HUES6 (cell line): Measurements from ENCODE around the gene CNNM1.

Experiments used
- H3K27ac ChIP-seq: 2 replicates; pipeline ENCODE4 v1.7.0; 2013; ENCODE audit warnings: low read depth, mild to moderate bottlenecking, low read length, inconsistent platforms
- H3K27me3 ChIP-seq: 2 replicates; pipeline ENCODE4 v1.6.1; 2013; ENCODE audit warnings: low read length; ENCODE audit not compliant: control insufficient read depth, insufficient read depth
- H3K36me3 ChIP-seq: 2 replicates; pipeline ENCODE4 v1.6.1; 2013; ENCODE audit warnings: low read length; ENCODE audit not compliant: control insufficient read depth, insufficient read depth
- H3K4me1 ChIP-seq: 2 replicates; pipeline ENCODE4 v1.6.1; 2013; ENCODE audit warnings: low read length; ENCODE audit not compliant: control insufficient read depth, insufficient read depth
- H3K4me3 ChIP-seq: 2 replicates; pipeline ENCODE4 v1.5.1; 2013; ENCODE audit warnings: low read depth, low read length
- H3K9ac ChIP-seq: one replicate; pipeline ENCODE4 v1.6.1; 2013; ENCODE audit warnings: mild to moderate bottlenecking, low read length
- H3K9me3 ChIP-seq: 2 replicates; pipeline ENCODE4 v1.6.1; 2013; ENCODE audit warnings: low read depth, low read length; ENCODE audit not compliant: control insufficient read depth, insufficient read depth

The CNNM1 gene

DNA sequence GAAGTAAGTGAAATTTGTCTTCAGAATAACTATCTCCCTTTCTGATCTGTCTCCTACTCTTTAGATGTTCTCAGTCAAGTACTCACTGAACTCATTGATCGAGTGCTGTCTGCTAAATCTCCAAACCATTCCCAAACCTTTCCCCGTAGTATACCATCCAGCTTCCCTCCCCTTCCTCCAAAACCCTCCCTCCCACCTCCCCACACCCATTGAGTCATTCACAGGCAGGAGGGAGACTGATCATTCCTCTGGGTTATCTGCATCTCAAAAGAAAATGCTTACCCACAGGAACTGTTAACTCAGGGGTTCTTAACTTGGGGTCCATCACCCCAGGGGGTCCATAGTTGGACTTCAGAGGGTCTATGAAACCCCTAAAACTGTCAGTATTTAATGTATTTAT lies 63.9 kb downstream of the CNNM1 start:
- Histone ChIP-seq H3K27ac (no peak overlapping the region), H3K36me3 (peaks cover 14% of the 10 kb centered on the region), H3K9ac (peak overlapping the region; percentile 32), H3K9me3 (no peaks in the 10 kb centered on the region), H3K27me3 (no peaks in the 10 kb centered on the region), H3K4me1 (peaks cover 47% of the 10 kb centered on the region), H3K4me3 (peak overlapping the region; percentile 47)

DNA sequence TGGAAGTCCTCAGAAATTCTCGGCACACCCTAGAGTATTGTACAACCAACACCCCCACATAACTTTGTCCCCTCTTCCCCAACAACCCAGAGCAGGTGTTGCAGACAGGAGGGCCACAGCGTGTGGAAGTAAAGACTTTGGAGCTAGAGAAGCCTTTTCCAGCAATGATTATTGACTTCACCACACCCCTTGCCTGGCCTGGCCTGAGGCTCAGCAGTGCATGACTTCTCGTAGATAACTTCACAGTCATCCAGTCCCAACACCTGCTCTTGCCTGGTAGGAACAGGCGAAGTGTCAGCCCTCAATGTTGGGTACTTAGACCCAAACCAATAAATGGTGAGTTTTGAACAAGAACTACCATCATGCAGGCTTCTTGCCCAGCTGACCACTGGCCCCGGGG lies 64.5 kb downstream of the CNNM1 start:
- Histone ChIP-seq H3K27ac (no peak overlapping the region), H3K27me3 (no peaks in the 10 kb centered on the region), H3K9me3 (no peaks in the 10 kb centered on the region), H3K9ac (no peak overlapping the region), H3K4me1 (peaks cover 47% of the 10 kb centered on the region), H3K36me3 (peaks cover 20% of the 10 kb centered on the region), H3K4me3 (no peak overlapping the region)

DNA sequence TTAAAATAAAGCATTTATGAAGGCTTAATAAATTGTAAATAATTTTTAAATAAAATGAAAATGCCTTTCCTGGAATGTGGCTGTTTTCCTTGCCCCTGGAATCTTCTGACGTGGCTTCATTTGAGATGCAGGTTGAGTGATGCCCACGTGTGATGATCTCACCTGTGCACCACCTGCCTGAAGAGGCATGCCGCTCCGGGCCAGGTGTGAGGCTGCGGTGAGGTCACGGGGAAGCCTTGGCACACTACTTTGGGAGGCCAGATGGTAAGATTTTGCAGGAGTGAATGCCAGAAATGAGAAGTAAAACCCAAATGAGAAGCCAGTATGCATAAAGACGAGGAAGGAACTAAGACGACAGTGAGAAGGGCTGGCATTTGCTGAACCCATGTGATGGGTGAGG lies 65.1 kb downstream of the CNNM1 start:
- H3K4me1 ChIP-seq, result peaks cover 47% of the 10 kb centered on the region
- H3K36me3 ChIP-seq, result peaks cover 26% of the 10 kb centered on the region

DNA sequence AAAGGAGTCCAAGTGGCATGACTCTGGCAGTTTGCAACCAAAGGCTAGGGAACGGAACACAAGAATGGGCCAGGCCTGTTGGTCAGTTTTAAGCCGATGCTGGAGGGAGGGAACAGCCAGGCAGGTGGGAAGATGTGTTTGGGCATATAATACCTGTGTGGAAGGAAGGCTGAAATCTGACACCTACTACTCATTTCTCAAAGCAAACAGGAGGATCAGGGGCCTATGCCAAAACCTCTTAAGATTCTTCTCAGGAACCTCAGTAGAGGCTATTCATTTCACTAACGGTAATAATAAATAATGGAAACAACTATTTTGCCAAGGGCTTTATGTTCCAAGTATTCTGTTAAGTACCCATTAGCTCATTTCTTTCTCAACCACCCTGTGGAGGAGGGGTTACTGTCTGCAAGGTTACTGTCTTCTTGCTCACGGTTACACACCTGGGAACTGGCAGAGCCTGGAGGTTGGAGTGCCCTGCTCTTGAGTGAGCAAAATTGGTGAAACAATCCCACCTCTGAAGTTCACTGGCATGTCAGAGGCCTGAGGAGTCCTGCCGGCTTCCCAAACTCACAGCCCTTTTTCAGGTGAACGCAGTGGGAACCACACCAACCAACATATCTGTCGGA lies 65.7 kb downstream of the CNNM1 start:
- H3K27ac ChIP-seq, result peak overlapping the region; percentile 28; the same call in 1 of the 2 replicates

More for the DNA sequence above, 65.1 kb downstream of the CNNM1 start:
- Histone ChIP-seq H3K4me3 (no peak overlapping the region), H3K9me3 (no peaks in the 10 kb centered on the region), H3K27me3 (no peaks in the 10 kb centered on the region), H3K9ac (no peak overlapping the region), H3K27ac (no peak overlapping the region)

DNA sequence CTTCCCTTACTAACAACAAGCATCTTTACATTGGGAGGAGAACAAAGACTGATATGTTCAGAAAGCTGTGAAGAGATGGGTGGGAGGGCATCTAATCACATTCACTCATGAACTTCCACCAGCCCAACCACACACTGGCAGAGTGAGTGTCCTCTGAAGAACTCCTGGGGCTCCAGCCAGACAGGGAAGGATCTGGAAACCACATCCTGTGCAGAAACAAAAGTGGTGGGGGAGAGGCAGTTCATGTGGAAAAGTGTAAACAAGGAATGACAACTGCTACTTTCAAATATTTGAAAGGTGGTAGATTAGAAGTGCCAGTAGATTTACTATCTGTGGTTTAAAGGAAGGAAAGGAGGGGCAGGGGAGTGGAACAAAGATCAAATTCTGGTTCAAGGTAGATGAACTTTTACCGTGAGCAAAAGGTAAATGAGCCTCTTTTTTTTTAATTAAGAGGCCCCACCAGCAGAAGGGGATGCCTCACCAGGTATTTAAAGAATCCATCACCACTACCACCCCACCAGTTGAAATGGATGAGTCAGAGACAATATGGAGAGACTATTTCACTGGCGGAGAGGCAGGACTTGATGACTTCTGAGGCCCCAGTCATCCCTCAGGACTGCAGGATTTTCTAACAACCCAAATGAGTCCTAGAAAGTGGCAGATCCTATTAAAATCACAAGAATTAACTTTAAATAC lies 66.7 kb downstream of the CNNM1 start:
- H3K9me3 ChIP-seq, result no peaks in the 10 kb centered on the region
- H3K4me3 ChIP-seq, result no peak overlapping the region; the same call in 1 of the 2 replicates
- H3K9ac ChIP-seq, result peak overlapping the region; percentile 36
- H3K36me3 ChIP-seq, result peaks cover 39% of the 10 kb centered on the region
- peak overlapping the region; percentile 28; the same call in 1 of the 2 replicates for H3K27ac ChIP-seq
- peaks cover 47% of the 10 kb centered on the region for H3K4me1 ChIP-seq
- H3K27me3 ChIP-seq, result no peaks in the 10 kb centered on the region

More for the DNA sequence above, 65.7 kb downstream of the CNNM1 start:
- peaks cover 47% of the 10 kb centered on the region for H3K4me1 ChIP-seq
- H3K4me3 ChIP-seq, result no peak overlapping the region
- no peak overlapping the region for H3K9ac ChIP-seq
- no peaks in the 10 kb centered on the region for H3K27me3 ChIP-seq
- no peaks in the 10 kb centered on the region for H3K9me3 ChIP-seq
- H3K36me3 ChIP-seq, result peaks cover 32% of the 10 kb centered on the region

DNA sequence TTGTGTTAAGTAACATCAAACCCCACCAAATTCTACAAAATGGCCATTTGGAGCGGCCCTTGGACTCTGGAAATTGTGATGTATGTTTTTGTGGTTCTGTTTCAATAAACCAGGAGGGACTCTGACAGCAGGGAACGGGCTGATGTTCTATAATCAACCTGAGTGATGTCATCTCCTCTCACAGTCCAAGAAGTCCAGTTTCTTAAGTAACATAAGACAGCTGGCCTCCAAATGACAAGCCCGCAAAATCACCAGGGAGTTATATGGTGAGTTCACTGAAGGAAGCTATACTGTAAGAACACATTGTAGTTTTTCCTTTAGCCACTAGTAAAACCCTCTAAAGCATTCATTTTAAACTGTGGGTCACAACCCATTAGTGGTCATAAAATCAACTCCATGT lies 67.3 kb downstream of the CNNM1 start:
- Histone ChIP-seq H3K4me3 (no peak overlapping the region), H3K27ac (peak overlapping the region; percentile 22; the same call in 1 of the 2 replicates), H3K9me3 (no peaks in the 10 kb centered on the region), H3K27me3 (no peaks in the 10 kb centered on the region), H3K9ac (no peak overlapping the region), H3K4me1 (peaks cover 41% of the 10 kb centered on the region), H3K36me3 (peaks cover 45% of the 10 kb centered on the region)

DNA sequence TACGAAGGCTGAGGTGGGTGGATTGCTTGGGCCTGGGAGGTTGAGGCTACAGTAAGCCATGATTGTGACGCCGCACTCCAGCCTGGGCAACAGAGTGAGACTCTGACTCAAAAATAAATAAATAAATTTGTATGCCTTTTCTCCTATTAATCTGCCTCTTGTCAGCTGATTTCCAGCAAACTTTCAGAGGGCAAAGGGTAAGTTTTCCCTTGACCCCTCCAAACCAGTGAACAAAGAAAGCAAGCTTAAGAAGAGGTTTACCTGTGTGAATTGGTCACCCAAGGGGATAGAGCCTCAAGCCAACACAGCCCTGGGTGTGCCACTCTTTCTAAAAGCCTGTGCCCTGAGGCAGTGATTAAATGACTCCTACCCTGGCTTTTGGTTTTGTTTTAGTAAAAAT lies 70.5 kb downstream of the CNNM1 start:
- Histone ChIP-seq H3K27ac (no peak overlapping the region), H3K27me3 (no peaks in the 10 kb centered on the region), H3K36me3 (peaks cover 75% of the 10 kb centered on the region), H3K4me1 (peaks cover 19% of the 10 kb centered on the region), H3K4me3 (no peak overlapping the region), H3K9me3 (no peaks in the 10 kb centered on the region), H3K9ac (no peak overlapping the region)

DNA sequence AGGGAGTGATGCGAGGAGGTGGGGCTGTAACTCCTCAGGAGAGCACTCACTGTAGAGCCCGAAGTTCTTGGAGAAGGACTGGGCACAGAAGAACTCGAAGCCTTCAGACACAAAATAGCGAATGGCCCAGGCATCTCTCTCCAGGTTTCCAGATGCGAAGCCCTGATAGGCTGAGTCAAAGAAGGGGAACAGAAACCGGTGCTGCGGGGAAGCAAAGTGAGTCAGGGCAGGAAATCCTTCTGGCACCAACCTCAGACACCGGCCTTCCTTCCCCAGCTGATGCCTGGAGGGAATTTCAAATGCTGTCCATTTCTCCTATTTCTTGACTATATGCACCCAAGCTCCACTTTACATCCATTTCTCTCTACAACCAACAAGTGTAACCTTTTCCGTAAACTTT lies 74.5 kb downstream of the CNNM1 start:
- Histone ChIP-seq H3K27ac (no peak overlapping the region), H3K27me3 (no peaks in the 10 kb centered on the region), H3K36me3 (peaks cover 80% of the 10 kb centered on the region), H3K9ac (no peak overlapping the region), H3K4me1 (no peaks in the 10 kb centered on the region), H3K4me3 (no peak overlapping the region), H3K9me3 (no peaks in the 10 kb centered on the region)

DNA sequence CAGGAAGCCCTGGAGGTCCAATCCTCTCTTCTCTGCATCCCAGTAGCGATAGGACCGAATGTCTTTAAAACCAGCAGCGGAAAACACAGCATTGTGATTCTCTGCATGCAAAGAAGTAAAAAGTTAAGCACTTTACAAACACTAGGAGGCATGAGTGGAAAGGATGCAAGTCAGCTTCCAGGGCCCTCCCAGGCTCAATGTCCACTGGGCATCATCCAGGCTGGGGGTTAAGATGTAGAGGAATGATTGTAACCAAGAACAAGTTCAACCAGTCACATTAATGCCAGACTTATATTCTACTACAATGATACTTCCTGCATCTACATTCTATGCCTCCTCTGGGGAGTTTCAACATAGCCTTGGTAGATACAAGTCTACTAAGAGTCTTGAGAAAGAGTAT lies 77.0 kb downstream of the CNNM1 start:
- Histone ChIP-seq H3K9me3 (no peaks in the 10 kb centered on the region), H3K36me3 (peaks cover 67% of the 10 kb centered on the region), H3K27ac (no peak overlapping the region), H3K9ac (no peak overlapping the region), H3K27me3 (no peaks in the 10 kb centered on the region), H3K4me1 (no peaks in the 10 kb centered on the region), H3K4me3 (no peak overlapping the region)

DNA sequence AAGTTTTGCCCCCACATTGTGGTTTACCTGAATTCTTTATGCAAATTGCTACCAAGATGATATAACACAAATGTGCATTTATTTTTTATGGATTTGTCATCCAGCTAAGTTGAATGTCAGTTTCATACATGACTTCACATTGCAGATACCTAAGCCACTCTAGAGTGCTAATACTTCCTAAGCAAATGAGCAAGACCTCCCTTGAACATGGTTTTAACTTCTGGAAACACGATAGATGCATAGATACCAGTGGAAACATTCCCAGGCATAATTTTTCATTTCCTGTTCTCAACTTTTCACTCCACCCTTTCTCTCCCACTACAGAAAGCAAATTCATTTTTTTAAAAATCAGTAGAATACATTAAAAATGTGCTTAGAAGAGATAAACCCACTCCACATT lies 81.0 kb downstream of the CNNM1 start:
- Histone ChIP-seq H3K27me3 (no peaks in the 10 kb centered on the region), H3K36me3 (peaks cover 35% of the 10 kb centered on the region), H3K4me3 (no peak overlapping the region), H3K4me1 (no peaks in the 10 kb centered on the region), H3K27ac (no peak overlapping the region), H3K9ac (no peak overlapping the region), H3K9me3 (no peaks in the 10 kb centered on the region)

DNA sequence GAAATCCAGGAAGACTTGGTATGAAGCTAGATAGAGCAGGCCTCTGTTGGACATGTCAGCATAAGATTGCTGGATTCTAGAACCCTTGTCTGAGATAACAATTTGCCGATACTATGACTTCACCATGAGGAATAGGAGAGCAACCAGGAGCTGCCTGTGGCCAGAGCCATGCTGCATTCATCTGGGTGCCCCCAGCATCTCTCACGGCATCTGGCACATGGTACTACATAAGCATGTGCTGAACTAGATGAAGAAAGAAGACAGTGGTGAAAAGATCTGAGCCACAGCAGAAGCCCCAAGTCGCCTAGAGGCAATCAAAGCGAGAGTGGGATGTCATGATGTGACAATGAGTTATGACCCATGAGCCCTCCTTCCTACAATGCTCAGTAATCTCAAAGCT lies 81.7 kb downstream of the CNNM1 start:
- Histone ChIP-seq H3K9ac (no peak overlapping the region), H3K27ac (no peak overlapping the region), H3K36me3 (peaks cover 28% of the 10 kb centered on the region), H3K4me3 (no peak overlapping the region), H3K4me1 (no peaks in the 10 kb centered on the region), H3K27me3 (no peaks in the 10 kb centered on the region), H3K9me3 (no peaks in the 10 kb centered on the region)
